Mammary epithelial cell (primary cell): ENCODE results near the gene CTCFL.

Experiments used
- EZH2 ChIP-seq: IDR thresholded peaks from 2 replicates; pipeline ENCODE4 v1.6.1; 2012; ENCODE audit warnings: low read length, inconsistent platforms, borderline replicate concordance
- TF ChIP-seq, protein P1 (sequence below), 2 donors: IDR thresholded peaks in 1 of 2; conservative IDR thresholded peaks in 1 of 2; 2 replicates each; pipeline ENCODE4 v1.5.1; 2011 to 2012; ENCODE audit warnings: inconsistent platforms in 2 of 2, low read length in 2 of 2, mild to moderate bottlenecking in 2 of 2, control low read depth in 1 of 2, low read depth in 1 of 2; ENCODE audit not compliant: insufficient read depth in 1 of 2; ENCODE audit errors: extremely low read depth in 1 of 2

DNA sequence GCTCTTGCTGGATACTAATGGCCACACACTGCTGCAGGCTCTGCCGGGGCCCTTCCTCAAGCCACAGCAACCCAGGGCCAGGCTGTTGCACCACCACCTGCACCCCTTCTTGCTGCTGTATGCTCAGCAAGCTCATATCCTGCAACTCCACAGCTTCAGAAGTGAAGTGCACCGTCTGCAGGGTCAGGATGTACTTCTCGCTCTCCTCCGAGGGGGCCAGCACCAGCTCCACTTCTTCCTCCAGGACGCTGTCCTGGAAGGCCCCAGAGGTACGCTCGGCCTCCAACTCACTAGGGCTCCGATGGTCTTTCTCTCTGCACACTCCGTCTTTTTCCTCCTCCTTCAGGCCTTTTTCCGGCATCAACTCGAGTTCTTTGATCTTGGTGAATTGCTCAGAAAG, 1.2 kb downstream of the CTCFL start:
- TF ChIP-seq, protein P1, sequence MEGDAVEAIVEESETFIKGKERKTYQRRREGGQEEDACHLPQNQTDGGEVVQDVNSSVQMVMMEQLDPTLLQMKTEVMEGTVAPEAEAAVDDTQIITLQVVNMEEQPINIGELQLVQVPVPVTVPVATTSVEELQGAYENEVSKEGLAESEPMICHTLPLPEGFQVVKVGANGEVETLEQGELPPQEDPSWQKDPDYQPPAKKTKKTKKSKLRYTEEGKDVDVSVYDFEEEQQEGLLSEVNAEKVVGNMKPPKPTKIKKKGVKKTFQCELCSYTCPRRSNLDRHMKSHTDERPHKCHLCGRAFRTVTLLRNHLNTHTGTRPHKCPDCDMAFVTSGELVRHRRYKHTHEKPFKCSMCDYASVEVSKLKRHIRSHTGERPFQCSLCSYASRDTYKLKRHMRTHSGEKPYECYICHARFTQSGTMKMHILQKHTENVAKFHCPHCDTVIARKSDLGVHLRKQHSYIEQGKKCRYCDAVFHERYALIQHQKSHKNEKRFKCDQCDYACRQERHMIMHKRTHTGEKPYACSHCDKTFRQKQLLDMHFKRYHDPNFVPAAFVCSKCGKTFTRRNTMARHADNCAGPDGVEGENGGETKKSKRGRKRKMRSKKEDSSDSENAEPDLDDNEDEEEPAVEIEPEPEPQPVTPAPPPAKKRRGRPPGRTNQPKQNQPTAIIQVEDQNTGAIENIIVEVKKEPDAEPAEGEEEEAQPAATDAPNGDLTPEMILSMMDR (conservative IDR thresholded peaks at IDR 0.05 in 1 of 2, IDR thresholded peaks at IDR 0.05 in 1 of 2; ENCODE audit: extremely low read depth in 1 of 2, insufficient read depth in 1 of 2, low read depth in 1 of 2, low read length in 2 of 2) = no peak
- no peak for TF ChIP-seq EZH2
